HFF-Myc (cell line): ENCODE results near the gene LDAH.

Experiments
- DNase-seq: peaks from one replicate; pipeline ENCODE4 v3.0.0-alpha.2; 2011; ENCODE audit warnings: low read depth; ENCODE audit errors: extremely low read depth
- H3K4me3 ChIP-seq: replicated peaks from 2 replicates; pipeline ENCODE4 v1.5.1; 2011; ENCODE audit warnings: low read depth, mild to moderate bottlenecking, control low read depth, low read length
- CTCF ChIP-seq: IDR thresholded peaks from 2 replicates; pipeline ENCODE4 v1.5.1; 2012; ENCODE audit warnings: mild to moderate bottlenecking, low read depth, low read length, control low read depth; ENCODE audit errors: missing control alignments

The LDAH gene

GRCh38 chr2:20660506-20661420 lies 162.1 kb downstream of the LDAH start:
- DNase-seq = no peak
- no peak overlapping the region for H3K4me3 ChIP-seq
- no peak for TF ChIP-seq CTCF

DNA sequence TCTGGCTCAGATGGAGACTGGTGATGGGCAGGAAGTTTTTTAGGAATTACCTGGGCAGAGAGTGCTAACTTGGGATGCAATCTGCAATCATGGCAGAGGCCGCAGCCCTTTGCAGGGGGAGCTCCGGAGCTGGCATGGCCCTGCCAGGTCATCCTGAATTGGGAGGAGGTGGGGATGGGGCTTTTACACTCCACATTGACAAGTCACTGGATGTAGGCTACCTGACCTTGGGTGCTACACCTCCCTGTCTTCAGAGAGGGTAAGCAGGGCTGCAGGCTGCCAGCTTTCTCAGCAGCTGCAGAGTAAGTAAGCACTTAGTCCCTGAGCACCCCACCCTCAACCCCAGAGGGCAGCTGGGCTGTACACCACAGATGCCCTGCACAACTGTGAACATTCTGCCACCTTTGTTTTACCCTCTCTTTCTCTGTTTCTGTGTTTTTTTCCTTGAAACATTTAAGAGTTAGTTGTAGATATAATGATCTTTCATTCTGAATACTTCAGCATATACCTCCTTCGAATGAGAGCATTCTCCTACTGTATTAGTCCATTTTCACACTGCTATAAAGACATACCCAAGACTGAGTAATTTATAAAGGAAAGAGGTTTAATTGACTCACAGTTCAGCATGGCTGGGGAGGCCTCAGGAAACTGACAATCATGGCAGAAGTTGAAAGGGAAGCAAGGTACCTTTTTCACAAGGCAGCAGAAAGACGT lies 165.2 kb downstream of the LDAH start:
- no peak for TF ChIP-seq CTCF
- DNase-seq = no peak
- no peak overlapping the region for H3K4me3 ChIP-seq

- DNase-seq = no peak
- TF ChIP-seq CTCF = no peak
- no peak overlapping the region for H3K4me3 ChIP-seq
These were observed 166.3 kb downstream of the LDAH start for GRCh38 chr2:20656561-20656960.

DNA sequence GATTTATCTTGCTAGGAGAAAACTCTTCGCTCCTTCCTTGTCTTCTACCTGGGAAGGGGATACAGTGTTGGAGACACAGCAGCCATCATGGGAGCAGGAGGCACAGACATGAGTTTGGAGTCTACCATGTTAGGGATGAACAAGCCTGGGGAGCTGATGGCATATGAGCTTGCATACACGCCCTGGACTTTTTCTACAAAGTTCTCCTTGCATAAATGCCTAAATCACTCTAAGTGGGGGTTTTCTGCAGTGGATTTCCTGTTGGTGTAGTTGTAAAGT lies 168.4 kb downstream of the LDAH start:
- no peak for DNase-seq
- H3K4me3 ChIP-seq = no peak overlapping the region
- no peak for TF ChIP-seq CTCF

- no peak for DNase-seq
- H3K4me3 ChIP-seq = no peak overlapping the region
- no peak for TF ChIP-seq CTCF
These were observed 169.0 kb downstream of the LDAH start for GRCh38 chr2:20653695-20654534.

GRCh38 chr2:20652673-20653575 lies 170.0 kb downstream of the LDAH start:
- no peak for TF ChIP-seq CTCF
- DNase-seq = no peak
- no peak overlapping the region for H3K4me3 ChIP-seq
